Testis (tissue), 2 donors: ENCODE results near the gene JOSD2.

ENCODE experiments used
- CTCF ChIP-seq, 3 experiments: fragments of 450-650 bp in 2 of 3; fragments of 200-600 bp in 1 of 3; sonication (generic) in 1 of 3; IDR thresholded peaks; one replicate each; pipeline ENCODE4 v1.5.1; 2016 to 2019; ENCODE audit warnings: antibody characterized with exemption in 3 of 3, mild to moderate bottlenecking in 2 of 3, moderate library complexity in 1 of 3
- POLR2A ChIP-seq: fragments of 450-650 bp; IDR thresholded peaks from one replicate; pipeline ENCODE4 v1.6.1; 2017; ENCODE audit warnings: antibody characterized with exemption, mild to moderate bottlenecking, moderate library complexity

DNA sequence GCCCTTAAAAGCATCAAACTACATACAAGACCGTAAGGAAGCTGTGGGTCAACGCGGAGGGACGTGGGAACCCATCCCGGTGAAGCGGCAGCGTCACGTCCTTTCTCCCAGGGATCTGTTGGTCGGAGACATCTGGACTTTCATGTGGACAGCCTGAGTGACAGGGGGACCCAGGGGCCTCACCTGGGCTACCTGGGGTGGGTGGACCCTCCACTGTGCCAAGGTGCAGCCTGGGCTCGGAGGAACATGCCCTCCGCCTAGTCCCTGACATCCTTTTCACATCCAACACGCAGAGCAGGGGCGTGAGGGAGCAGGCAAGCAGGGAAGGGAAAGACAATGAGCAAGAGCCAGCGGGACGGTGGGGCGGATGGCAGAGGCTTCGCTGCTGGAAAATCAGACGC, 20.6 kb downstream of the JOSD2 start:
- TF ChIP-seq CTCF (IDR thresholded peaks at IDR 0.05): no peak
- TF ChIP-seq POLR2A: no peak
